GM19468 (cell line): ENCODE results near the gene CYP4A22.
"Not testable (repeated sequence)": the region's sequence is repeated elsewhere in the genome, so short reads cannot be mapped to it uniquely, and the experiment has no call there.

ENCODE experiments used
- ATAC-seq: cut with Tn5 transposase; IDR thresholded peaks from one replicate; pipeline ENCODE4 v1.9.1; 2021; ENCODE audit warnings: mild to moderate bottlenecking, moderate library complexity, moderate number of reproducible peaks; ENCODE audit not compliant: unreplicated experiment; ENCODE audit errors: extremely low read depth

Gene CYP4A22

DNA sequence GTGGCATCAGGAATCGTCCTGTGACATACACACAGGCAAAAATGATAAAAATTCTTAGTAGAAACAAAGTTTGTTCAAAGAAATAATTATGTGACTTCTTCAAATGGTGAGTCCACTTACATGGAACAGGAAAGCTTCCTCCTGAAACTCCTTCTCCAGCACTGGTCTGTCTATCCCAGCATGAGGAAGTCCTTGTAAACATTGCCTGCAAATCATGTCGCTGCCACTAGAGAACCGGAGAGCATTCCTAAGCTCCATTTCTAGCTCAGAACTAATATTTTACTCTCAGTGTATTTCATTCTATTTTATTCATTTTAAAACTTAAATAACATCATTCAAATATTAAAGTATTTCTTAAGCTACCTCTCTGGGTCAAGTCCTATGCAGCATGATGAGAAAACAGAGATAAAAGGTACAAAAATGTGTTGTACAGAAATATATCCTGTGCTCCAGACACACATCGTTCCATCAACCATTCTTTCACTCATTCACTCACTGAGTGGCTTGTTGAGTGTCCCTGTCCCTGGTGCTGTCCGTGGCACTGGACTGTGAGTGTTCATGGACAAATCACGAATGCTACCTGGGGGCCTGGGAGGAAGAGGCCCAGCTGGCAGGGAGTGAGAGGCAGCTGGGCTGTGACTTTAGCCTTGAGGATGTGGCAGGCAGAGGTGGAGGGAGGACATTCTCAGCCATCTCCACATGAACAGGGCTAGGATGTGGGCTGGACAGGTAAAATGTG is 10.0 kb downstream of the CYP4A22 start:
- ATAC-seq: no peak

DNA sequence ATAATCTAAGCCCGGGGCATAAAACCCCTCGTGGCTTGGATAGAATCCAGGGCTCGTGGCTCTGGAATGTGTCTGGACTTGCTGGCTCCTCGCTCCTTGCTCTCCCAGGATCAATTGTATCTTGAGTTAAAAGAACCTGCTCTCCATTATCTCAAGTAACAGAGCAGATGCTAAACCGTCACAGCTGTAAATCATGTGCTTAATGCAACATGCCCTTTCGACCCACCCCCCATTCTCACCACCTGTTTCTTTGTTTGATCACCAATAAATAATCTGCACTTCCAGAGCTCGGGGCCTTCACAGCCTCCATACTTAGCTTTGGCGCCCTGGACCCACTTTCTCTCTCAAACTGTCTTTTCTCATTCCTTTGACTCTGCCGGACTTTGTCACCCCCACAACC is 11.9 kb downstream of the CYP4A22 start:
- ATAC-seq: not testable (repeated sequence)

GRCh38 chr1:47156457-47156856 is 19.2 kb downstream of the CYP4A22 start:
- not testable (repeated sequence) for ATAC-seq

GRCh38 chr1:47157957-47158356 is 20.7 kb downstream of the CYP4A22 start:
- not testable (repeated sequence) for ATAC-seq

- no peak for ATAC-seq
These were observed 23.5 kb downstream of the CYP4A22 start for GRCh38 chr1:47160716-47161115.

GRCh38 chr1:47161298-47162040 is 24.2 kb downstream of the CYP4A22 start:
- ATAC-seq: peak; percentile 39

GRCh38 chr1:47164552-47164951 is 27.3 kb downstream of the CYP4A22 start:
- ATAC-seq: no peak

DNA sequence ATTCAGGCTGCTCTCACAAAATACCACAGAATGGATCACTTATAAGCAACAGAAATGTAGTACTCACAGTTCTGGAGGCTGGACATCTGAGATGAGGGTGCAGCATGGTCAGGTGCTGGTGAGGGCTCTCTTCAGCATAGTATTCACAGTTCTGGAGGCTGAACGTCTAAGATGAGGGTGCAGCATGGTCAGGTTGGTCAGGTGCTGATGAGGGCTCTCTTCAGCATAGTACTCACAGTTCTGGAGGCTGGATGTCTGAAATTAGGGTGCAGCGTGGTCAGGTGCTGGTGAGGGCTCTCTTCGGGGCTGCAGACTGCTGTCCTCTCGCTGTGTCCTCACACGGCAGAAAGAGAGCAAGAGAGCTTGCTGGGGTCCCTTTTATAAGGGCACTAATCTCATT is 35.5 kb downstream of the CYP4A22 start:
- no peak for ATAC-seq

DNA sequence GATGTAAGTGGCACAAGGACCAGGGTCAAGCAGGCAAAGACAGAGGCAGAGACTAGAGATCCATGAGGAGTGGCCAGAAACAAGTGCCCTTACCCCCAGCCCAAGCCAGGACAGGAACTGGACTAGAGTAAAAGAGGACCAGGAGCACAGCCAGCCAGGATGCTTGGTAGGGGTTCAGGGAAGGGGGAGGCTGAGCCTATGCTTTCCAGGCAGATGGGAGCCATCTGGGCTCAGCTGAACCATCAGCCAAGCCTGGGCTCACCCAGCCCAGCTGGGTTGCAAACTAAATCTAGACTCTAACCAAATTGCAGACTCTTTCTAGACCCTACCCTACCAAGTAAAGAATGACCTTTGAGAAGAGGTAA is 37.4 kb downstream of the CYP4A22 start:
- ATAC-seq: no peak

- ATAC-seq: no peak
These were observed 38.1 kb downstream of the CYP4A22 start for GRCh38 chr1:47175227-47175934.

DNA sequence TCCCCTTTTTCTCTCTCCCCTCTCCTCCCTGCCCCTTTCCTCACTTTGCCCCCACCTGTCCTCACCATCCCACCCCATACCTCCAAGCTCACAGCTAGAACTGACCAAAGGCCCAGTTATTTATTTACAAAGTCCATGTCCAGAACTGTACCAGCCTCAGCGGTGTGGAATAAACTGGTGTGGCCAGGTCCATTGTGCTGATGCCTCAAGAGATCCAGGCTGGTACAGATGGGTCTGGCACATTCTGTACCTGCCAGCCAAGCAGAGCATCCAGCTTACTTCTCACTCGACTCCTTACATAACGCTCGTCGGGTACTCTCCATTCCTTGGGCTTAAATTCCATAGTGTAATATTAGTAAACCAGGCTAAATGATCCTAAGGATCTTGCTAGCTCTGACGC is 40.8 kb downstream of the CYP4A22 start:
- ATAC-seq: no peak

GRCh38 chr1:47178654-47179016 is 41.4 kb downstream of the CYP4A22 start:
- no peak for ATAC-seq

- peak; percentile 43 for ATAC-seq
These were observed 42.1 kb downstream of the CYP4A22 start for GRCh38 chr1:47179017-47179987.

DNA sequence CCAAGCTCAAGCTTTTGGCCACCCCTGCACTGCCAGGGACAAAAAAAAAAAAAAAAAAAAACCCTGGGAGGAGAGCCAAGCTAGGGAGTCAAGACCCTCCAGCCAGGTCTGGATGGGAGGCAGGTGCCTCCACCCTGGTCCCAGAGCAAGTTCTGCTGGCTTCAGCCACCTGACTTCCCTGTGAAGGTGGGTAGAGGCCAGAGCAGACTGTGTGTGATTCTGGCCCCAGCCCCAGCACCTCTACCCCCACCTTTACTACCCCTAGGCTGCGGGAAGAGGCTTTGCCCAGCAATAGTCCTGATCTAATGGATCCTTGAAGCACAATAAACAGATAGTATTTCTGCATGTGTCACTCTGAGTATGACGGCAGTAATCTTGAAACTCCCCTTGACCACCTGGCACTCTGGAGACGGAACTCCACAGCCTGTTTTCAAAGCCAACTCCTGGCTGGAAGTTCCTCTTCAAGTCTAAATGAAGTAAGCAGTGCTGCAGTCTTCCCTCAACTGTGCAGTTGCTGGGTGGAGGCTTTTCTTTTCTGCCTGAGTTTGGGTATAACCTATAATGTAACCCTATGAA is 42.8 kb downstream of the CYP4A22 start:
- no peak for ATAC-seq

DNA sequence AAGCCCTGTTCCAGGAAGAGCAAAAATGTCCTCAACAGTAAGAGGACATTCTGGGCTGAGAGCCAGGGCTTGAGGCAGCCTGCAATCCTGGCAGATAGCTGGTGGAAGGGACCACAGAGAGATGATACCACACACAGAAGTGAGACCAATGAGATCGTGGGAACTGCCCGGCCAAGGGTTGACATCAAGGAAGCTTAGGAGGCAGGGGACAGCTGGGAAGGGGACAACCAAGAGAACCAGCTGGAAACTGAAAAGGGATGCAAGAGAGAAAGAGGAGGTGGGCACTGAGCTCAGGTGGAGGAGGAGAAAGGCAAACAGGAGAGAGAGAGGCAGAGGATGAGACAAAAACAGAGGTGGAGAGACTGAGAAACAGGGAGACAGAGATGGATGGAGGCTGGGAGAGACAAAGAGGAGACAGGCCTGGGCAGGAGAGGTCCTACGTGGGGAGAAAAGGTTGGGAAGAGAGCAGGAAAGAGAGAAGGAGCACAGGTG is 43.4 kb downstream of the CYP4A22 start:
- ATAC-seq: no peak

DNA sequence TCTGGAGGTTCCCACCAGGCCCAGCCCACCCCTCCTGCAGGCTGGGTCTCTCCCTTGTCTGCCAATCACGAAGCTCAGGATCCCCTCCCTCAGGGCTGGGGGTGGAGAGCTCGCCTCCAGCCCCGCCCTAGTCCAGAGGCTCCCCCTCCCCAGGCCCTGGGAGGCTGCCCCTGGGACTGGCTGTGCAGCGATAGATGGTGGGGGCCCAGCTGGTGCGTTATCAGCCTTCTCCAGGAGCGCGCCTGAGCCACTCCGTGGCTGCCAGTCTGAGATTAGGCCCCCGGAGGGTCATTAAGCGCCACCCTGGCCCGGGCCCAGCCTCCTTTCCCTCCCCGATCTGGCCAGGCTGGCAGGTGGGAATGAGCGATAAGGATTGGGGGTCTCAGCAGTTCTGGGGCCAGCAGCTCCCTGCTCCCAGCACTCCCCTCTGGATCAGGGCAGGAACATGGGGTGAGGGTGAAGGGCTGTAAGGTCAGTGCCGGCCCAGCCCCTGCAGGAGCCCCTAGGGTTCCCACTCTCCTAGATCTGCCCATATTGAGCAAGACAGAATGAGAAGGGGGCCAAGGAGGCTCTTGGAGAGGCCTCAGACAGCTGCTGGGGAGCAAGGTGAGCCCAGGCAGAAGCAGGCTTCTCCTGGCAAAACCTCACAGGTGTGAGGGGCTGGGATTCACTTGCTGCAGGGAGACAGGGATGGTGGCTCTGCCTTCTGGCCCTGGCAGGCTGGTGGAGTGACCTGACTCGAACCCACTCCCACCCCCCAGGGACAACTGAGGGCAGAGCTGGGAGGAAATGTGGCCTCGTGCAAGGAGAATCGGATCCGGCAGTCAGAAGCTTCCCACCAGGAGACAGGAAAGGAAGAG is 44.1 kb downstream of the CYP4A22 start:
- no peak for ATAC-seq

GRCh38 chr1:47181955-47182675 is 44.9 kb downstream of the CYP4A22 start:
- ATAC-seq: no peak

DNA sequence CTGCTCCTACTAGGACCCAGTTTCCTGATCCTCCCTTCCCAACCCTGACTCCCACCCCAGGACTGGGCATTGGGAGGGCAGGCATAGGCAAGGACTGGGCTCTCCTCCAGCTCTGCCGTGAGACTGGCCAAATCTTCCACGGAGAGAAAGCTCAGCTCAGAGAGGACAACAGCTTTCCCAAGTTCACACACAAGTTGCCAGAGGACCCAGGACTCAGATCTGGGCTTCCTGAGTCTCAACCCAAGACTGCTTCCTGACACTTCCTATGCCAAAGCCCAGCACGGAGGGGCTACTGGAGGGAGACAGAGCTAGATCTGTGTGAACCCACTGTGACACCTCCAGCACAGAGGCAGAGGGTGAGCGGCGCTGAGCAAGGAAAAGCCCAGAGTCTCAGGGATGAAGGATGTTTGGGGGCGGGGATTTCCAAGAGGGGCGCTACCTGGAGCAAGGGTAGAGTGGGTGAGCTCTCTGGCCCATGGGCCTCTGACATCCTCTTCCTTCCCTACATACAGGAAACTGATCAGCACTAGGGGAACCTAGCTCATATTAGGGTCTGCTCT is 45.5 kb downstream of the CYP4A22 start:
- no peak for ATAC-seq
